GM12891 (cell line): ENCODE measurements around the gene PDLIM3.

Source experiments
- PAX5 ChIP-seq: IDR thresholded peaks from 2 replicates; pipeline ENCODE4 v1.6.1; 2011; ENCODE audit warnings: low read length, moderate library complexity, mild to moderate bottlenecking; ENCODE audit not compliant: insufficient read depth, severe bottlenecking
- POLR2A ChIP-seq: IDR thresholded peaks from 2 replicates; pipeline ENCODE4 v1.6.1; 2011; ENCODE audit warnings: low read depth, low read length, control low read depth
- POLR2AphosphoS5 ChIP-seq: IDR thresholded peaks from 2 replicates; pipeline ENCODE4 v1.6.1; 2011; ENCODE audit warnings: low read depth, low read length, control low read depth
- TAF1 ChIP-seq: IDR thresholded peaks from 2 replicates; pipeline ENCODE4 v1.6.1; 2011; ENCODE audit warnings: low read depth, low read length, control low read depth

DNA sequence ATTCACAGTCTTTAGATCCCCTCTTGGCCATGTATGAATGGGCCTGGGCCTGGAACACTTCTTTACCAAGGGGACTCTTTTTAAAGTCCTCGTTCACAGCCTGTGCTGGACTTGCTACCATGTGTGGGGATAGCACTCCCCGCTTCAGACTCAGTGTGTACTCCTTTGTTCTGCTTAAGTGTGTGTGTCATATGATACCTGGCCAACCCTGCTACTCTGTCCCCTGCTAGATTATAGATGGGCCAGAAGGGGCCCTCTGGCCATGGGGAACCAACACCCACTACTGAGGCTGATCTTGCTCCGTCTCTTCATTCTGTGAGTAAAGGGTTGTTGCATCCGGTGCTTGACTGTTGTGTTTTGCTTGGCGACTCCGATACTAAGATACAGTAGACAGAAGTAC is 71.8 kb downstream of the PDLIM3 start:
- TF ChIP-seq POLR2A = no peak
- TF ChIP-seq POLR2AphosphoS5 = no peak
- TF ChIP-seq TAF1 = no peak
- TF ChIP-seq PAX5 = no peak
